ENCODE data around the gene WNT16.
"Not testable (repeated sequence)": the region's sequence is repeated elsewhere in the genome, so short reads cannot be mapped to it uniquely, and the experiment has no call there.

The WNT16 gene

DNA sequence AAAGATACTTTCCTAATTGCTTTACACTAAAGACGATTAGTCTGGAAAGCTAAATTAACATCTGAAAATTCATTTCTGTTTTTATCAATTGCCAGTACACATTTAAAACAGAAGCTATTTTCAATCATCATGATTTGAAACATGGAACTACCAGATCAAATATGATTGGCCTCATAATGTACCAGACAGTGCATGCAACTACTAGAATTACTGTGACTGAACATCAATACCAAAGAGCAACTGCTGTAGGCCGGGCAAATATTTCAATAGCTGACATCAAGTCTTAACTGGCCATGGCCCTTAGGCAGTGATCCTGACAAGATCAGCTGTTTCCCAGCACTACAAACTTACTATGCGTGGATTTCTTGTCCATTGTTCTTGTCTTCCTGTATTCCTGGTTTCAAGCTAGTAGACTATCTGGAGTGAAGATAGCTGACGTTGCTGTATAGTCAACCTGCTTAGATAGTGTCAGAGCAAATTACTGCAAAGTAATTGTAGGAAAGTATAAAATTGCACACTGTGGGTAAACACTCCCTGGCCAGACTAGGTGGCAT is 21.7 kb upstream of the WNT16 start:
- DNase-seq: no peak

DNA sequence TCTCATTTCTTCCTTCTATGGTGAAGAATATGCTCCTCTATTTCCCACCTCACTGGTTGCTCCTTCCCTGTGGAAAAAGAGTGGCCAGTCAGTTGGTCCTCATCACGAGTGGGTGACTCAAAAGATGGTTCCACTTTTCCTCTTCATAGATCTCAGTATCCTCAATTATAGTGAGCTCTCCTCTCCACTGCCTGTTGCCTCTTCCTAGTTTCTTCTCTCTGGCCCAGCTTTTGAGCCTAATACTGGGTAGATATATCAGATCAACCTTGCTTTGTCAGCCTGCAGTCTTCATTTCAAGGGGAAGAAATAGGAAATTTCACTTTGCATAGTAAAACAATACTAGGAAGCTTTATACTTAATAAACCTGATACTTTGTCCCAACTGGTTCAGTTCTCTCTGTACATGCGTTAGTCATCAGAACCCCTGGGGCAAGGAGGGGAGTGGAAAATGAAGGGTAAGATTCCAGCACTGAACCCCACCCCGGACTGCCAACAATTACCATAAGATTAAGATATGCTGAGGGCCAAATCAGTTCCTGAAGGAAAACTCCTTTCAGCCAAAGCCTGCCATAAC is 15.5 kb upstream of the WNT16 start:
- no peak for DNase-seq

DNA sequence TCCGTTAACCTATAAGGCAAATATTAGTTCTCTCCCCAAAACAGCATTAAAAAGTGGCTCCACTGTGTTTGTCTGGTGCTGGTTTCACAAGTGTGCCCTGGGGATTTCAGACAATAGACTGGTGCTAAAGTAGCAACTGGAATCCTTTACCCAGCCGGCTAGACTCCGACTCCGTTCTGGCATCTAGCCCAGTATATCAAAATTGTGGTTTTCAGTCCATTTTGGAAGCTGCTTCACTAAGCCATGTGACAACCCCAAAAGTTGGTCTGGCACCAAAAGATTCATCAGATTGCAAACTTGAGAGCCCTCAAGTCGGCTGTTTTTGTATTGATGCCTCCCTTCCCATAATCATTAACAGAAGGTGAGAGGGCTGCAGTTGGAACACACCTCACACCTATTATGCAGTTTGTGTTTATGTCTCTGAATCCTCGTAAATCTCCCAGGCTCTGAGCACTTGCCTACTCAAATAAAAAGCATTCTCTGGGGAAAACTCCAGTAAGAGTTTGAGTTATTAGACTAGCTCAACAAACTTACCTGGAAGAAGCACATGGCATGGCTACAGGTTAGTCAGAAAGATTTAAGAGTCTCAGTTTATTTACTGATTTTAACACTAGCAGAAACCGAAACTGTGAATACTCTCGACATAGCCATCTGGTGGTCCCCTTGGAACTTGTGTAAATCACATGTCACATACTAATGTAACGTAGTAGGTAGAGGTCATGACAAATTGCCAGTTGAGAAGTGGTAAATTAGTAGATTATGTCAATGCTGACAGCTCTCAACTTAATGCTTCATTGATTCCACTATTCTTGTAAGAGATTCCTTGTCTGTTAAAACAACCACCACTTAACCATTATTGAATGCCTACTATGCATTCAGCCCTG is 14.8 kb upstream of the WNT16 start:
- peak in 1 of 2 experiments; percentile 4 for DNase-seq

DNA sequence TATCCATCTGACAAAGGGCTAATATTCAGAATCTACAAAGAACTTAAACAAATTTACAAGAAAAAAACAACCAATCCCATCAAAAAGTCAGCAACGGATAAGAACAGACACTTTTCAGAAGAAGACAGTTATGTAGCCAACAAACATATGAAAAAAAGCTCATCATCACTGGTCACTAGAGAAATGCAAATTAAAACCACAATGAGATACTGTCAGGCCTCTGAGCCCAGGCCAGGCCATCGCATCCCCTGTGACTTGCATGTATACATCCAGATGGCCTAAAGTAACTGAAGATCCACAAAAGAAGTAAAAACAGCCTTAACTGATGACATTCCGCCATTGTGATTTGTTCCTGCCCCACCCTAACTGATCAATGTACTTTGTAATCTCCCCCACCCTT is 13.6 kb upstream of the WNT16 start:
- DNase-seq: not testable (repeated sequence)

DNA sequence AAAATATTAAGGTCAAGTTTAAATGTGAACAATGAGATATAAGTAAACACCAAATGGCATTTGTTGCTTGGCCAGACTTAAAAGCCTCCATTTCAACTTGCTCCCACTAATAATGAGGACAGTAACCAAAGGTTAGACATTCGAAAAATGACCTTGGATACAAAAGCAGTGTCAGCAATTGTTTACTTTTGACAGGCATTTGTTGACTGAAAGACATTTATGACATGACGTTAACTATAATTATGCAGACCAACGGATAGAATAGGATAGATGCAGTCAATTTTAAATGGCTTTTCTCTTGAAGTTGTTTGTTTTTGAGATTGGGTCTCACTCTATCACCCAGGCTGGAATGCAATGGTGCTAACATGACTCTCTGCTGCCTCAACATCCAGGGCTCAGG is 6.3 kb upstream of the WNT16 start:
- peak in 1 of 2 experiments; percentile 27 for DNase-seq

DNA sequence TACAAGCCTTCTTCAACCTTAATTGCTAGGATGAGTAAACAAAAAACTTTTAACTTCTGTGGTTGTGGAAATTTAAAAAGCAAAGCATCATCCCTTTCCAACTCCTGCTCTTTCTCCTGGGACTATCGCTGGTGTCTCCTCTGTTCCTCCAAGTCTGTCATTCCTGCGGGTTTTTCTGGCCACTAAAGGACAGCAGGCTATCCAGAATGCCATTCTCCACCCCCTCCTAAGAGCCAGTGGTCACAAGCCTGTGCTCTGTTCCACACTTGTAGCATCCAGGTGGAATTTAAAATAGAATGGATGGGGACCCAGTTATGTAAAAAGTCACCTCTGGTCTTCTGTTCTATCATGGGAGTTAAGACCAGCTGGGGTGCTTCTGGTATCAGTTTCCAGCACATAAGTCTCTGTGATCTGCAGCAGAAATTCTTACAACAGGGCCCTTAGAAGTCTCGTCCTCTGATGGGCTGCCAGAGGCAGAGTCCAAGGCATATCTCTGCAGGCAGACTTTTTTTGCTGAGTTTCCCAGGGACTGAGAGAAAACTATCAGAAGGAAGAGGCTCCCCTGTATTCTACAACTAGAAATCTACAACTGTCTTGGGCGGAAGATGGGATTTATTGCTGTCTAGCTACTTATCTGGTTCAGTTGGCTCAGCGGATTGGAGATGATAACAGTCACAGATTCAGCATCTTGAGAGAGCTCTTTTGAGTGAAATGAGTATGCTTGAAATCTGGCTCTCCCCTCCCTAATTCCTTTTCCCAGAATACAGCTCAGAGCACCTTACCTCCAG is 5.1 kb upstream of the WNT16 start:
- DNase-seq: no peak

DNA sequence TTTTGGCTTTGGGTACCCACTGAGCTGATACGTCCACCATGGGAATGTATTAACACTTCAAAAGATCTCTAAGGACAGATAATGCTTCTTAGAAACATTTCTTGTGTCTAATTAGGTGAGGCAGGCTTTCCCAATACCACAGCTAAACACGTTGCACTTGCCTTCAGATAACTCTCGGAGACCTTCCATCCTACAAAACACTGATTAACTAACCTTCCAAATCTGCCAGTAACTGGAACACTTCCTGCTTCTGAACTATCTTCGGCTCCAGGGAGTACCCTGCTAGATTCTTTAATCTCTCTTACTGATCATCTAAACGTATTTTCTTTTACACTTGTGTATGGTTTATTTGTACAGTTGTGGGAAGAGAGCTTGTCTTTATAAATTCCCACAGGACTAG is 1.1 kb upstream of the WNT16 start:
- no peak for DNase-seq

DNA sequence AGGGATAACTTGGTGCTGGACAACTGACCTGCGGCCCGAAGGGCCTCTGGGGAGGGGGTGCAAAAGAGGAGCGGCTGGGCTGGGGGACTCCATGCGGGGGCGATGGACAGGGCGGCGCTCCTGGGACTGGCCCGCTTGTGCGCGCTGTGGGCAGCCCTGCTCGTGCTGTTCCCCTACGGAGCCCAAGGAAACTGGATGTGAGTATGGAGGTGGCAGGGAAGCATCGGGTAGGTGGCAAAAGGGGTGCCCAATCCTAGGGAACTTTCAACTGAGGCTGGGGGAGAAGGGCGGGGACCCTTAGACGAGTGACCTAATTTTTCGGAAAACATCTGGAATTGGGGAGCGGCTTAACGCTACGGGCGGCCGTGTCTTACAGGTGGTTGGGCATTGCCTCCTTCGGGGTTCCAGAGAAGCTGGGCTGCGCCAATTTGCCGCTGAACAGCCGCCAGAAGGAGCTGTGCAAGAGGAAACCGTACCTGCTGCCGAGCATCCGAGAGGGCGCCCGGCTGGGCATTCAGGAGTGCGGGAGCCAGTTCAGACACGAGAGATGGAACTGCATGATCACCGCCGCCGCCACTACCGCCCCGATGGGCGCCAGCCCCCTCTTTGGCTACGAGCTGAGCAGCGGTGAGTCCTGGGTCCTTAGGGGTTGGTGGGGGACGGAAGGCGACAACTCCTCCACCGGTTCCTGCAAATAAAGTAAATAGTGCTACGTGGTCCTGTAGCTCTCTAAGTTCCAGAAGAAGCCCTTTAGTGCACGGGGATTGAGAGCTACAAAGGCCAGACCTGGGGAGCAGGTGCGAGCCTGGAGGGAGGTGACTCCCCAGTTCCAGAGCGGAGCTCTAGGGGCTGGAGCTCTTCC is 622 bp downstream of the WNT16 start:
- peak; percentile 60 for DNase-seq

DNA sequence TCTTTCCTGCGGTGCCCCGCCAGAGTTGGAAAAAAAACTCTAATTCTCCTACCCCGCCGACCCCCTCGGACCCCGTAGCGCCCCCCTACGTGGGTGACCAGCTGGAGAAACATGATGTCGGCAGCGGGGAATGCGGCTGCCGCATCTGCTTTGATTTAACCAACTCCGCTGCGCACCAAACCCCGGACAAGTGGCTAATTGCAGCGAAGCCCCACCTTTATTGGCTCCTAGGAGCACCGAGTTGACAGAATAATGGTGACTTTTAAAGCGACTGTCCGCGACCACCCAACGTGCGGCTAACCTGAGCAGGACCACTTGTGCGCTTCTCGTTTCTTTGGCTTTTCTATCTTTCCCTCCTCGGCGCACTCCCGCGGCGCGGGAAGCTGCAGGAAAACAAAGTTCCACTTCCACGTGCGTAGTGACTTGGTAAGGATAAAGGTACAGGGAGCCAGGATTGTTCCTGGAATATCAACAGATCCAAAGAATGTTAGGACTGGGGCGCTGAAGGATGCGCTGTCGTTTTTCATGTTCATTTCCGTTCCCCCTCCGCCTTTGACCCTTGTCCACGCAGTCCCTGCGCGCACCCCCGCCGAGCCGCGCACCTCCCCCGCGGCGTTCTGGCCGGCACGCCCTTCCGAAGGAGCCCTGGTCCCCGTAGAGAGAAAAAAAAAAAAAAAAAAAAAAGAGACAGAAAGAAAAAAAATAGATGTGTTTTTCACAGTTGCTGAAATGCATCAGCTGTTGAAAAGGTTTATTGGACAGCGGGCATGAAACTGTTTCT is 1.4 kb downstream of the WNT16 start:
- peak; percentile 27 to 60 for DNase-seq

DNA sequence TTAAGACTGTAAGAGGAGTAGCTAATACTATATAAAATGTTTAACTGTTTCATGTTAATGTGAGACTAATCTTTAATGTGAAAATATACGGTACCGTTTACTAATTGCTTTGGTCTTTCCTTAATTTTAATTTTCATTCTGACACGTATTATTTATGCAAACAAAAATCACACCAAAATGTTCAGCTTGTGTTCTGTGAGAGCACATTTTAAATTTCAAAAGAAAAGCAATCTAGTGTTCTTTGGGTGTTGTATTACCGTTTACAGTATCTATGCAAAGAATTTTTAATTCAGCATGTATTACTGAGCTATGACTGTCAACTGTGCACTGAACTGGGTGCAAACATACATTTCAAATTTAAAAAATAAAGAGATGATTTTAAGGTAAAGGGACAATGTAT is 2.2 kb downstream of the WNT16 start:
- no peak for DNase-seq

DNA sequence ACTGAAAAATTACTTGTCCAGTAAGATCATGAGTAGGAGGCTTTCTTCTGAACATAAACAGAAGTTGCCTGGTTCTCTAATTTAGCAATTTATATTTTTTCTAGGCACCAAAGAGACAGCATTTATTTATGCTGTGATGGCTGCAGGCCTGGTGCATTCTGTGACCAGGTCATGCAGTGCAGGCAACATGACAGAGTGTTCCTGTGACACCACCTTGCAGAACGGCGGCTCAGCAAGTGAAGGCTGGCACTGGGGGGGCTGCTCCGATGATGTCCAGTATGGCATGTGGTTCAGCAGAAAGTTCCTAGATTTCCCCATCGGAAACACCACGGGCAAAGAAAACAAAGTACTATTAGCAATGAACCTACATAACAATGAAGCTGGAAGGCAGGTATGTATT is 2.8 kb downstream of the WNT16 start:
- DNase-seq: peak; percentile 13 to 43

DNA sequence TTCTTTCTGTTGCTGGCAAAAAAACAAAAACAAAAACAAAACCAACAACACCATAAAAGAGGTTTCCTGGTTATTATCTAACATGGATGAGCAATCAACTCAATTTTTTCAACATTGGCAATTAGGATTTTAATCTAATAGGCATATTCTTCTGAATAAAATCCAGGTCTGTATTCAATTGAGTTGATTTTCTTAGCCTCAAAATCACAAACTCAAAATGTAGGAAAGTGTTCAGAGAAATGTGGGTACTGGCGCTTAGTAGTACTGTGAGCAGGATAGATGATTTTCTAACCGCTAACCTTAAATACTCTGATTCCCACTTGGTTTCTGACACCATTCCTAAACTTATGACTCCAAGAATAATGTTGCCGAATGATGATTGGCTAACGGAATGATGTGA is 5.6 kb downstream of the WNT16 start:
- DNase-seq: no peak

DNA sequence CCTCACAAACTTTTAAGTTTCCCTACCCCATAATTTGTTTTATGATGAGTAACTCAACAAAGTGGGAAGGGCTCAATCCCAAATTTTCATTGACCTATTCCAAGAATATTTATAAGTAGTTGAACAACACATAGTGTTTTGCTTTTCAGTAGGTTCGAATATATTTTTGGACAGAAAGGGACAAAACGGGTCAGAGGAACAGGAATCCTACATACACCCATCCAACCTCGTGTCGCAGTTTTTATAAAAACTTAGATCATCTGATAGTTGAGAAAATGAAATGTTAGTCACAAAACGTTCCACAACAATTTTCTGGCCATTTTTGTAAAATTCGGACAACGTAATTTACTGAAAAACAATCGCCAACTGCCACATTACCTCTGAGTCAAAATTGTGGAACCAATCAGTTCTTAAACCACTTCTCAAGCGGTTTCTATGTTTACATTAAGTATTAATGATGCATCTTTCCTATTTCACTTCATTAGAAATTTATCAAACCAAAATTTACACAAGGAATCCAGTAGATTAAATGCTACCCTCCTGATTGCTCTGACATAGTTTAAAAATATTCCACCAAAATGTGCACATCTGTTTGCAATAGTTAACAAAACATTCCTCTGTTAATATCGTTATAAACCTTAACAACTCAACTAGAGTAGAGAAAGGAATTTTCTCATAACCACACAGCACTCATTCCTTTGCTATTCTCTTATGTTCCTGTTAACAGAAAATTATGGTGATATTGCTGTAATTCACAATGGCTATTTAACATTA is 6.3 kb downstream of the WNT16 start:
- DNase-seq: no peak

DNA sequence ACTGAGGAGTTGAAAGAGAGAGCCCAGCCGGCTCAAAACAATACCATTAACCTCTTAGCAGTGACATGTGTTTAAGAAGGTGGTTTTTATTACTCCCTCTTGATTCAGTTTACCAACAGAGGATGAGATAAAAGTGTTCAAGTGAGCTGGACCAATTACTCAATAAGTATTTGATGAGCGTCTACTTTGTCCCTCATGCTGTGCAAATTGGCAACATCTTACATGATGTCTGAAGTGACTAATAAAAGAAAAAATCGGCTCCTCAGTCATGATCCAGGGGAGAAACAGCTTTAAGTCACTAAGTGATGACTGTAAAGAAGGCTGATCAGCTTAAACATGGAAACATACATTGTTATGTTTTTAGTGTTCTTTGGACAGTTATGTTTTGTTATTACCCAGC is 7.8 kb downstream of the WNT16 start:
- DNase-seq: no peak

DNA sequence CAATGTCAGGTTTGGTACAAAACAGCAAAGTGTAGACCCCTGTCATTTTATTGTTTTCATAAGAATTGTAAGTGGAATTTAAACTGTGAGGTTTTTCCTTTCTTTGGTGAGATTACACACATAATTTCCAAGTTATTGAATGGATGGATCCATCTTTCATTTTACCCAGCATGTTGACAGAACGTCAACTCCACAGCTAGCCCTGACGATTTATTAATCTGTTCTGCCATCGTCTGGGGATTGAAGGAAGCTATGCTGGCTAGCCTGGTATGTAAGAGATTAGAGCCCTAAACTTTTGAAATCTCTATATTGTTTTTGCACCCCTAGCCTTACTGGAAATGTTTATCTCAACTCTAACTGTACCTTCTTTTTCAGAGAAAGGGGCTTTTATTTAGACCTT is 8.6 kb downstream of the WNT16 start:
- peak; percentile 25 to 35 for DNase-seq

DNA sequence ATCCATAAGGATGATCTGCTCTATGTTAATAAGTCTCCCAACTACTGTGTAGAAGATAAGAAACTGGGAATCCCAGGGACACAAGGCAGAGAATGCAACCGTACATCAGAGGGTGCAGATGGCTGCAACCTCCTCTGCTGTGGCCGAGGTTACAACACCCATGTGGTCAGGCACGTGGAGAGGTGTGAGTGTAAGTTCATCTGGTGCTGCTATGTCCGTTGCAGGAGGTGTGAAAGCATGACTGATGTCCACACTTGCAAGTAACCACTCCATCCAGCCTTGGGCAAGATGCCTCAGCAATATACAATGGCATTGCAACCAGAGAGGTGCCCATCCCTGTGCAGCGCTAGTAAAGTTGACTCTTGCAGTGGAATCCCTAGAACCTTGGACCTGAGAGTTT is 10.3 kb downstream of the WNT16 start:
- DNase-seq: no peak

DNA sequence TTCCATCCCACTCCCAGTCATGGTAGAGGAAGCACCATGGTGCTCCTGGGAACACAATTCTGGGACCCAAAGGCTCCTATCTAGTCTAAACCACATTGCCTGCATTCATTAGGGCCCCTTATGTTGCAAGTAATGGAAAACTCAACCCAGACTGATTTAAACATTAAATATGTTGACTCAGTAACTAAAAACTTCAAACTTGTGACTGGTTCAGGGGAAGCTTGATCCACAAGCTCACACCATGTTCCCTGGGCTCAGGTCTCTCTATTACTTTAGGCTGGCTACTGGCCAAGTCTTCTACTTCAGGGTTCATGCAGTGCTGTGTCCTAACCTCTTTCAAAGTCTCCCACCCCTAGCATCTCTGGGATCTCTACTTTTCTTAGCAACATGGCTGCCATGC is 13.1 kb downstream of the WNT16 start:
- no peak for DNase-seq

DNA sequence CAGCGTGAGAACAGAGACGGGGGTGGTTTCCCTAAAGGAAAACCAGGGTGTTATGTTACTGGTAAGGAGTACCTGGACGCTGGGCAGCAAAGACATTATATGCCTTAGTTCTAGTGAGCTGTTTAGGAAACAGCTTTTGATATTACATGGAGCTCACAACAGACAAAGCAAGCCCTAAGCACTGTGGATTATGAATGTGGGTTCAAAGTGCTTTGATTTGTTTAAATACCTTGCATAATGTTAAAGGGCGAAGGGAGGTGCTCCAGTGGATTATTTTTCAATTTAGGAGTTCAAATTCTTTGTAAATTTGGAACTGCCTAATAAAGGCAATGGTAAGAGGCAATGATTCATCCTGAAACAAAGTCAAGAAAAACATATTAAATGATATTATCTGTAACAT is 13.8 kb downstream of the WNT16 start:
- no peak for DNase-seq

DNA sequence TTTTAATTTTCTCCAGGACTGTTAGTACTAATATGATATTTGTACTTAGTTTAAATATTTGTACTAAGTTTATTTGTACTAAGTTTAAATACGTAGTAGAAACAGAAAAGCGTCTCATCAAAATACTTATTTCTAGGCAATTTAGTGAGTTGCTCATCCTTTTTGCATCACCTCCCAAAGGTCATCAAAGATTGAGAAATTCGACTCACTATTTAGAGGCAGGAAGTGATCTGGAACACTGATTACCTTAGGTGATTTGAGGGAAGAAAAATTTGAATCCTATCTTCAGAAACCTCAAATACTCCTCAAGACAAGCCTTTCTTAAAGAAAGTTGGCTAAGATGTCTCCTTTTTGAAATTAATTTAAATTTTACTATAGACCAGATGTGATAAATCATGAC is 14.5 kb downstream of the WNT16 start:
- no peak for DNase-seq

DNA sequence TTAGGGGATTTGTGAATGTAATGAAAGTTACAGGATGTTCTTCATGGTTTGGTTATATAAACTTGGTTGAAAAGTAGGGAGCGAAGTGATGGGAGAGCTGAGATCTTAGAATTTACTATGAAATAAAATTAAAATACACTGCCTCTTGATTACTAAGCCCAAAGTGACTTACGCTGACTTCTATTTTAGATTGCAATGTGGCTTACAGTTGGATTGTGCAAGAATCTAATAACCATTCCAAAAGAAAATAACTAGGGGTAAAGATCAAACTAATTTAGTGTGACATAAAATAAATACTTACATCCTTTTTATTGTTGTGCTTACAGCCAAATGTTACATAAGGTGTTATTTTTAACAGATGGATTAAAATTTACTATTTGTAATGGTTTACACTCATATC is 15.3 kb downstream of the WNT16 start:
- no peak for DNase-seq

DNA sequence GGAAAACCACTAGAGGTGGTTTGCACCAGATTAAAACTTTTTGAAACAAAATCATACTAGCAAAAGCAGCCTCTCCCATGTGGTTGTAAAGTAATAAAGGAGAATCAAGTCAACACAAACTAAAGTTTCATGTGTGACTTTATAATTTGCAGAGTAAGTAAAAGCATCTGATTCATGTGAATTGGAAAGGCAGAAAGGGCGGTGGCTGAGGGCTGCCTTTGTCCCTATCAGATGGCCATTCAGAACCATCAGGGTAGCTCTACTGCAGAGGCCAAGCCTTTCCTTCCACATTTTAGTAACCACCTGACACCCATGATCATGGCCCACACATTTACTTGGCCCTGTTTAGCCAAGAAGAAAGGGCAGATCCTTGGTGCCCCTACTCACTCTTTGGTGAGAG is 15.7 kb downstream of the WNT16 start:
- DNase-seq: no peak

All from SHP77 (cell line).